ENCODE results near the gene CAMK1D. TPM values are rescaled to one million over a fixed set of nuclear protein-coding genes. Genes with fewer than 3 reads are reported as not detected.

Gene CAMK1D
- total and polyA plus RNA-seq, 2 of the 8 experiments (the other 6 are each of a cell fraction or from before 2014, with no cell fraction given) = 3.5 to 10.6 TPM

DNA sequence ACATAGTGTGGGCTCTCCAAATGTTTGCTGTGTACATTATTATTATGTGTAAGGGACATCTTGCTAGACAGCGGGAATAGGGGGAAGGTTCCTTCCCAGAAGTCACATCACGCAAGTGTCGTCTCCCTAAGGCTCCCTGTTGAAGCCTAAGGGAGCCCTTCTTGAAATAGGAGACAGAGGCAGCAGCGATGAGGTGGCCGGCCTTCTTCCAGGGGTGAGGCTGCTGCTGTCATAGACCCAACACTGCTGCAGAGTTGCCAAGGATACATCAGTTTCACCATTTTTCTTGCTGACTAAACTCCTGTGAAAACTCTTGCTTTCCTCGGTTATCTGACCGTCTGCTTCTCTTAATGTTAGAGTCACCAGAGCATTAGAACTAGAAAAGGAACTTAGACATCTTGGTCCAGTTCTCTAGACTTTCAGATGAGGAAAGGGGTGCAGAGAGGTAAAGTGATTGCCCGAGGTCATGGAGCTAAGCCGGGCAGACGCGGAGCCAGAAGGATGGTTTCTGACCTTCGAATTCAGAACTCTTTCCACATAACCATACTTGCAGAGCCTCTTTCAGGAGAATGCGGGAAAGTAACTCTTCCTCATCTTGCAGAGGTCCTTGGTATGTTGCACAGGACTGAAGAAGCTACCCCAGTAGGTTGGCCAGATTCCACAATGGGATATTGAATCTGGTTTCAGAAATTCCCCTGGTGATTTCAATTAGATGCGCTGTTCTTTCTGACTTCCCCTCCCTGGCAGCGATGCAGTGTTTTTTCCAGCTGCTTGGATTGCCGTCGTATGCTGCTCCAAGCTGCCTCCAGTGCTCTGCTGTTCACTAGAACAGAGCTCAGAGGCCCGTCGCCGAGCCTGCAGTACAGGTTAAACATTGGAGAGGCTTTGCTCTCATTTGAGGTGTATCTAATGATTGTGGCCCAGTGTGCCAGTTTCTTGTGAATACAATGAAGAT lies 217.1 kb downstream of the CAMK1D start:
- WGBS, 2 experiments (ENCODE audit: extremely low coverage in 1 of 2, insufficient coverage in 1 of 2, insufficient read length in 1 of 2, insufficient replicate concordance in 2 of 2, low coverage in 1 of 2, low lambda C conversion rate in 2 of 2, missing lambda C conversion rate in 1 of 2) = 89% methylated on average over 20 of the region's 20 CpGs; no CpG with 5 or more reads in 1 of the 2 experiments
- Histone ChIP-seq H3K18ac (ENCODE audit: extremely low read depth, low read length) (no peak overlapping the region), H2BK15ac (ENCODE audit: low read length) (no peak overlapping the region), H2AK5ac (ENCODE audit: low read depth, low read length) (no peak overlapping the region), H2BK20ac (ENCODE audit: low read length) (no peak overlapping the region), H3K27ac (ENCODE audit: low read depth, low read length) (no peak overlapping the region), H3K9me3 (ENCODE audit: insufficient read depth in 2 of 2, low read depth in 1 of 2, low read length in 1 of 2) (no peaks in the 10 kb centered on the region), H3K56ac (replicated peaks; ENCODE audit: insufficient read length, low read depth, low read length) (no peak overlapping the region), H3K9ac (replicated peaks in 1 of 4; ENCODE audit: extremely low read depth in 1 of 4, low read depth in 3 of 4, low read length in 3 of 4) (no peak overlapping the region), H3K79me1 (ENCODE audit: low read depth, low read length) (no peaks in the 10 kb centered on the region), H2AFZ (ENCODE audit: low read length) (no peak overlapping the region), H3K23me2 (ENCODE audit: low read depth, low read length) (no peaks in the 10 kb centered on the region), H3K4me2 (ENCODE audit: insufficient read depth in 1 of 2, low read depth in 2 of 2, low read length in 2 of 2) (no peak overlapping the region), H2BK5ac (ENCODE audit: low read depth, low read length) (no peak overlapping the region), H4K8ac (ENCODE audit: extremely low read depth, insufficient read depth, low read length) (no peak overlapping the region), H2BK120ac (replicated peaks; ENCODE audit: low read depth, low read length) (no peak overlapping the region), H3K4me3 (ENCODE audit: extremely low read depth in 1 of 4, insufficient read depth in 2 of 4, low read depth in 3 of 4, low read length in 4 of 4) (no peak overlapping the region), H2BK12ac (ENCODE audit: low read depth, low read length) (no peak overlapping the region), H3K14ac (ENCODE audit: insufficient read length) (no peak overlapping the region), H3K79me2 (ENCODE audit: control insufficient read depth in 1 of 2, insufficient read depth in 2 of 2, low read length in 2 of 2) (no peaks in the 10 kb centered on the region), H3K23ac (ENCODE audit: insufficient read length) (no peak overlapping the region), H4K5ac (ENCODE audit: insufficient read length, low read depth, low read length) (no peak overlapping the region), H4K20me1 (replicated peaks in 1 of 2; ENCODE audit: control insufficient read depth in 1 of 2, insufficient read depth in 2 of 2, low read length in 2 of 2) (no peaks in the 10 kb centered on the region), H3K4me1 (replicated peaks in 1 of 4; ENCODE audit: control insufficient read depth in 3 of 4, insufficient read depth in 4 of 4, low read length in 3 of 4) (peaks cover 0 to 7% (median 4%) of the 10 kb centered on the region in 4 experiments; a peak in 3 of 7 replicates), H3K4ac (replicated peaks; ENCODE audit: insufficient read length, low read depth, low read length) (no peak overlapping the region), H4K91ac (replicated peaks; ENCODE audit: insufficient read length, low read length) (no peak overlapping the region), H3K36me3 (ENCODE audit: control insufficient read depth in 2 of 4, insufficient read depth in 4 of 4, low read length in 3 of 4) (peaks cover 0 to 2% (median 0%) of the 10 kb centered on the region in 4 experiments; a peak in 1 of 8 replicates), H3K27me3 (replicated peaks in 1 of 4; ENCODE audit: control insufficient read depth in 3 of 4, extremely low read depth in 1 of 4, insufficient read depth in 3 of 4, low read length in 3 of 4) (no peaks in the 10 kb centered on the region)
- ChIA-PET POLR2A (ENCODE audit: partially characterized antibody) (no interaction called here), CTCF (ENCODE audit: partially characterized antibody) (interaction anchor here (0.6 to 1.7 kb wide), 5 partner anchors 23 to 243 kb away, joined by 3 to 4 read pairs (median 3); no protein-coding TSS in a partner anchor)
- DNase-seq (ENCODE audit: low read depth in 1 of 2, low spot score in 2 of 2) (no peak), FAIRE-seq (no peak)
- TF ChIP-seq, protein P1, sequence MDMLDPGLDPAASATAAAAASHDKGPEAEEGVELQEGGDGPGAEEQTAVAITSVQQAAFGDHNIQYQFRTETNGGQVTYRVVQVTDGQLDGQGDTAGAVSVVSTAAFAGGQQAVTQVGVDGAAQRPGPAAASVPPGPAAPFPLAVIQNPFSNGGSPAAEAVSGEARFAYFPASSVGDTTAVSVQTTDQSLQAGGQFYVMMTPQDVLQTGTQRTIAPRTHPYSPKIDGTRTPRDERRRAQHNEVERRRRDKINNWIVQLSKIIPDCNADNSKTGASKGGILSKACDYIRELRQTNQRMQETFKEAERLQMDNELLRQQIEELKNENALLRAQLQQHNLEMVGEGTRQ (IDR thresholded peaks at IDR 0.05; ENCODE audit: low read length) = no peak
- no peak for TF ChIP-seq SAP30 (IDR thresholded peaks at IDR 0.05; ENCODE audit: insufficient read depth, insufficient replicate concordance, low read length)
- no peak for TF ChIP-seq GTF2F1 (IDR thresholded peaks at IDR 0.05; ENCODE audit: borderline replicate concordance, low read depth, low read length)
- no peak for TF ChIP-seq RNF2 (IDR thresholded peaks at IDR 0.05; ENCODE audit: borderline replicate concordance, low read depth, low read length, missing control alignments, poor library complexity, severe bottlenecking)
- TF ChIP-seq BACH1 (IDR thresholded peaks at IDR 0.05; ENCODE audit: low read length) = no peak
- TF ChIP-seq, protein P2, sequence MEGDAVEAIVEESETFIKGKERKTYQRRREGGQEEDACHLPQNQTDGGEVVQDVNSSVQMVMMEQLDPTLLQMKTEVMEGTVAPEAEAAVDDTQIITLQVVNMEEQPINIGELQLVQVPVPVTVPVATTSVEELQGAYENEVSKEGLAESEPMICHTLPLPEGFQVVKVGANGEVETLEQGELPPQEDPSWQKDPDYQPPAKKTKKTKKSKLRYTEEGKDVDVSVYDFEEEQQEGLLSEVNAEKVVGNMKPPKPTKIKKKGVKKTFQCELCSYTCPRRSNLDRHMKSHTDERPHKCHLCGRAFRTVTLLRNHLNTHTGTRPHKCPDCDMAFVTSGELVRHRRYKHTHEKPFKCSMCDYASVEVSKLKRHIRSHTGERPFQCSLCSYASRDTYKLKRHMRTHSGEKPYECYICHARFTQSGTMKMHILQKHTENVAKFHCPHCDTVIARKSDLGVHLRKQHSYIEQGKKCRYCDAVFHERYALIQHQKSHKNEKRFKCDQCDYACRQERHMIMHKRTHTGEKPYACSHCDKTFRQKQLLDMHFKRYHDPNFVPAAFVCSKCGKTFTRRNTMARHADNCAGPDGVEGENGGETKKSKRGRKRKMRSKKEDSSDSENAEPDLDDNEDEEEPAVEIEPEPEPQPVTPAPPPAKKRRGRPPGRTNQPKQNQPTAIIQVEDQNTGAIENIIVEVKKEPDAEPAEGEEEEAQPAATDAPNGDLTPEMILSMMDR (IDR thresholded peaks at IDR 0.05; ENCODE audit: control extremely low read depth in 1 of 3, insufficient read depth in 1 of 3, low read depth in 1 of 3, low read length in 3 of 3) = no peak

All from H1 (cell line).